IMR-90 (cell line): ENCODE results near the gene TTLL9. TPM values are rescaled to one million over a fixed set of nuclear protein-coding genes. Genes with fewer than 3 reads are reported as not detected.

Source experiments
- ATAC-seq: fragments of 200-7000 bp; cut with Tn5 transposase; 2 replicates; pipeline ENCODE4 v1.9.1; 2020; ENCODE audit warnings: low read depth, mild to moderate bottlenecking, moderate library complexity
- BruUV-seq: library from RNA; stranded (reverse); fragments of 400-500 nt; replicated peaks from 2 replicates; lab custom pipeline; 2021; lab: Mats Ljungman, UMichigan
- CTCF ChIA-PET: fragments of 300-600 bp; formaldehyde crosslinking; extraction: SDS; loops from one replicate; lab custom pipeline; 2021; ENCODE audit warnings: antibody characterized with exemption; lab: Yijun Ruan, JAX
- POLR2A ChIA-PET: fragments of 300-600 bp; sonication (Branson Sonifier 250); formaldehyde crosslinking; loops from one replicate; lab custom pipeline; 2022; ENCODE audit warnings: antibody characterized with exemption; ENCODE audit not compliant: unreplicated experiment; lab: Charles Lee
- DNase-seq: peaks from one replicate; pipeline ENCODE4 v3.0.0; 2013
- H2AFZ ChIP-seq: replicated peaks from 2 replicates; pipeline ENCODE3; 2013; ENCODE audit warnings: low read length, mild to moderate bottlenecking; ENCODE audit not compliant: poor library complexity
- H2AK5ac ChIP-seq: 2 replicates; pipeline ENCODE4 v1.6.1; 2013; ENCODE audit warnings: low read depth, low read length, inconsistent platforms
- H2AK9ac ChIP-seq: replicated peaks from 2 replicates; pipeline ENCODE3; 2013; ENCODE audit warnings: mild to moderate bottlenecking, low read depth, low read length, moderate library complexity; ENCODE audit not compliant: poor library complexity
- H2BK120ac ChIP-seq: 2 replicates; pipeline ENCODE4 v1.6.1; 2013; ENCODE audit warnings: low read depth, low read length, inconsistent platforms
- H2BK15ac ChIP-seq: 3 replicates; pipeline ENCODE4 v1.6.1; 2013; ENCODE audit warnings: low read depth, low read length, inconsistent platforms
- H2BK20ac ChIP-seq: 2 replicates; pipeline ENCODE4 v1.6.1; 2013; ENCODE audit warnings: low read depth, mild to moderate bottlenecking, inconsistent platforms, low read length, moderate library complexity
- H2BK5ac ChIP-seq: 2 replicates; pipeline ENCODE4 v1.6.1; 2013; ENCODE audit warnings: mild to moderate bottlenecking, low read depth, low read length, inconsistent platforms; ENCODE audit not compliant: poor library complexity, severe bottlenecking
- H3K14ac ChIP-seq: replicated peaks from 2 replicates; pipeline ENCODE4 v1.6.1; 2013; ENCODE audit warnings: low read depth, low read length, inconsistent platforms
- H3K18ac ChIP-seq: 2 replicates; pipeline ENCODE4 v1.6.1; 2013; ENCODE audit warnings: low read depth, low read length, control low read depth
- H3K23ac ChIP-seq: 2 replicates; pipeline ENCODE4 v1.6.1; 2013; ENCODE audit warnings: low read depth, low read length, inconsistent platforms
- H3K27ac ChIP-seq: 2 replicates; pipeline ENCODE4 v1.5.1; 2013; ENCODE audit warnings: mild to moderate bottlenecking, control low read depth, low read length; ENCODE audit not compliant: insufficient read depth
- H3K27me3 ChIP-seq: 2 replicates; pipeline ENCODE4 v1.6.1; 2013; ENCODE audit warnings: low read length; ENCODE audit not compliant: control insufficient read depth, insufficient read depth
- H3K36me3 ChIP-seq: 2 replicates; pipeline ENCODE4 v1.6.1; 2013; ENCODE audit warnings: low read length, mixed read lengths; ENCODE audit not compliant: control insufficient read depth, insufficient read depth
- H3K4ac ChIP-seq: 2 replicates; pipeline ENCODE4 v1.6.1; 2013; ENCODE audit warnings: low read depth, low read length, inconsistent platforms
- H3K4me1 ChIP-seq: 2 replicates; pipeline ENCODE4 v1.6.1; 2013; ENCODE audit warnings: low read length, mixed read lengths; ENCODE audit not compliant: control insufficient read depth, insufficient read depth
- H3K4me2 ChIP-seq: 2 replicates; pipeline ENCODE4 v1.6.1; 2013; ENCODE audit warnings: low read depth, mild to moderate bottlenecking, control low read depth, low read length, moderate library complexity
- H3K4me3 ChIP-seq: 2 replicates; pipeline ENCODE4 v1.5.1; 2013; ENCODE audit warnings: low read depth, mild to moderate bottlenecking, control low read depth, low read length, moderate library complexity; ENCODE audit not compliant: insufficient read depth
- H3K56ac ChIP-seq: 2 replicates; pipeline ENCODE4 v1.6.1; 2013; ENCODE audit warnings: low read length, inconsistent platforms; ENCODE audit not compliant: insufficient read depth; ENCODE audit errors: extremely low read depth
- H3K79me1 ChIP-seq, 2 experiments: 2 replicates each; pipeline ENCODE4 v1.6.1; 2013; ENCODE audit warnings: low read length in 2 of 2, inconsistent platforms in 1 of 2, low read depth in 1 of 2
- H3K9ac ChIP-seq: 2 replicates; pipeline ENCODE4 v1.6.1; 2013; ENCODE audit warnings: low read depth, low read length, control low read depth
- H3K9me1 ChIP-seq: 2 replicates; pipeline ENCODE4 v1.6.1; 2013; ENCODE audit warnings: low read length, inconsistent platforms; ENCODE audit not compliant: insufficient read depth
- H3K9me3 ChIP-seq: 2 replicates; pipeline ENCODE4 v1.6.1; 2013; ENCODE audit warnings: low read length; ENCODE audit not compliant: control insufficient read depth, insufficient read depth
- H4K20me1 ChIP-seq: 2 replicates; pipeline ENCODE4 v1.6.1; 2013; ENCODE audit warnings: low read length, inconsistent platforms; ENCODE audit not compliant: insufficient read depth
- H4K5ac ChIP-seq: 2 replicates; pipeline ENCODE4 v1.6.1; 2013; ENCODE audit warnings: mild to moderate bottlenecking, low read depth, low read length, control low read depth
- H4K8ac ChIP-seq, 2 experiments: 2 replicates each; pipeline ENCODE4 v1.6.1; 2013; ENCODE audit warnings: low read depth in 2 of 2, low read length in 2 of 2, control low read depth in 1 of 2, inconsistent platforms in 1 of 2
- H4K91ac ChIP-seq: 2 replicates; pipeline ENCODE4 v1.6.1; 2013; ENCODE audit warnings: low read depth, low read length, inconsistent platforms; ENCODE audit not compliant: insufficient read depth
- BHLHE40 ChIP-seq: fragments of 150-350 bp; IDR thresholded peaks from 2 replicates; pipeline ENCODE4 v1.6.1; 2016; ENCODE audit warnings: mild to moderate bottlenecking, low read depth, low read length
- MAZ ChIP-seq: IDR thresholded peaks from 2 replicates; pipeline ENCODE4 v1.6.1; 2012; ENCODE audit warnings: low read depth, mild to moderate bottlenecking, low read length, improper control_type of control experiment, moderate library complexity, borderline replicate concordance
- MXI1 ChIP-seq: IDR thresholded peaks from 2 replicates; pipeline ENCODE4 v1.6.1; 2012; ENCODE audit warnings: low read depth, mild to moderate bottlenecking, low read length, moderate library complexity, borderline replicate concordance
- NFE2L2 ChIP-seq: fragments of 150-350 bp; IDR thresholded peaks from 2 replicates; pipeline ENCODE4 v1.6.1; 2016; ENCODE audit warnings: low read depth, mild to moderate bottlenecking, low read length
- POLR2A ChIP-seq: IDR thresholded peaks from 2 replicates; pipeline ENCODE4 v1.6.1; 2012; ENCODE audit warnings: mild to moderate bottlenecking, low read depth, low read length
- RAD21 ChIP-seq: IDR thresholded peaks from 2 replicates; pipeline ENCODE4 v1.6.1; 2012; ENCODE audit warnings: low read length, improper control_type of control experiment
- RCOR1 ChIP-seq: IDR thresholded peaks from 2 replicates; pipeline ENCODE4 v1.6.1; 2012; ENCODE audit warnings: mild to moderate bottlenecking, low read length, improper control_type of control experiment; ENCODE audit not compliant: insufficient replicate concordance
- dilution Hi-C: fragments of 300-500 bp; cut with HindIII; formaldehyde crosslinking; loops from one replicate; pipeline ENCODE4 v1.14.3; 2018; ENCODE audit warnings: low sequenced_read_pairs; ENCODE audit not compliant: unreplicated experiment
- in situ Hi-C: fragments of 300-500 bp; cut with MboI; formaldehyde crosslinking; loops from 3 replicates; pipeline ENCODE4 v1.14.3; 2019; ENCODE audit warnings: low sequenced_read_pairs, inconsistent platforms, mixed read lengths
- intact Hi-C: fragments of 100-400 bp; cut with micrococcal nuclease; formaldehyde crosslinking; loops from 2 replicates; pipeline ENCODE4 v1.10.0; 2022
- polyA plus RNA-seq, 3 experiments: library from polyadenylated mRNA; depleted of rRNA; stranded (reverse); fragments of >200 nt; gene quantifications; 2 replicates each; pipeline ENCODE4 v1.2.3, GENCODE V29; 2012; ENCODE audit warnings: low replicate concordance in 1 of 3
- total RNA-seq: library from RNA; depleted of rRNA; stranded (reverse); fragments of >200 nt; gene quantifications from 2 replicates; pipeline ENCODE4 v1.2.3, GENCODE V29; 2012
- TF ChIP-seq, protein P1 (sequence below): fragments of 150-350 bp; IDR thresholded peaks from 2 replicates; pipeline ENCODE4 v1.6.1; 2017; ENCODE audit warnings: mild to moderate bottlenecking, antibody characterized with exemption, low read length, low read depth
- TF ChIP-seq, protein P2 (sequence below): fragments of 150-350 bp; IDR thresholded peaks from 2 replicates; pipeline ENCODE4 v1.6.1; 2016; ENCODE audit warnings: low read depth, mild to moderate bottlenecking, low read length, moderate library complexity, borderline replicate concordance

The TTLL9 gene
- total and polyA plus RNA-seq, 2 of the 4 experiments (the other 2 are of a cell fraction): not detected

GRCh38 chr20:31883829-31884228 is 13.4 kb downstream of the TTLL9 start:
- no peaks in the 10 kb centered on the region for H3K36me3 ChIP-seq
- H3K9me3 ChIP-seq: no peaks in the 10 kb centered on the region
- no peak overlapping the region for H4K91ac ChIP-seq
- dilution Hi-C loops (no loop called here), in situ Hi-C loops (no loop called here), intact Hi-C loops (no loop called here)
- H3K27ac ChIP-seq: no peak overlapping the region
- H2AK9ac ChIP-seq: no peak overlapping the region
- H4K5ac ChIP-seq: no peak overlapping the region
- H3K4me3 ChIP-seq: no peak overlapping the region
- H2BK5ac ChIP-seq: no peak overlapping the region
- no peak overlapping the region for H3K4me2 ChIP-seq
- no peak overlapping the region for H3K56ac ChIP-seq
- ChIA-PET POLR2A (no interaction called here), CTCF (no interaction called here)
- DNase-seq (no peak), ATAC-seq (no peak)
- H3K4ac ChIP-seq: no peak overlapping the region
- H3K79me1 ChIP-seq: no peaks in the 10 kb centered on the region
- H2AK5ac ChIP-seq: no peak overlapping the region
- H2BK120ac ChIP-seq: no peak overlapping the region
- H2AFZ ChIP-seq: no peak overlapping the region
- no peak overlapping the region for H2BK15ac ChIP-seq
- H3K9me1 ChIP-seq: no peaks in the 10 kb centered on the region
- H3K18ac ChIP-seq: no peak overlapping the region
- H3K14ac ChIP-seq: no peak overlapping the region
- H2BK20ac ChIP-seq: no peak overlapping the region
- no TSS peak for BruUV-seq
- H3K23ac ChIP-seq: no peak overlapping the region
- TF ChIP-seq BHLHE40 (no peak), RCOR1 (no peak), RAD21 (no peak), NFE2L2 (no peak), POLR2A (no peak), MAZ (no peak), MXI1 (no peak)
- TF ChIP-seq, protein P1, sequence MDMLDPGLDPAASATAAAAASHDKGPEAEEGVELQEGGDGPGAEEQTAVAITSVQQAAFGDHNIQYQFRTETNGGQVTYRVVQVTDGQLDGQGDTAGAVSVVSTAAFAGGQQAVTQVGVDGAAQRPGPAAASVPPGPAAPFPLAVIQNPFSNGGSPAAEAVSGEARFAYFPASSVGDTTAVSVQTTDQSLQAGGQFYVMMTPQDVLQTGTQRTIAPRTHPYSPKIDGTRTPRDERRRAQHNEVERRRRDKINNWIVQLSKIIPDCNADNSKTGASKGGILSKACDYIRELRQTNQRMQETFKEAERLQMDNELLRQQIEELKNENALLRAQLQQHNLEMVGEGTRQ: no peak
- TF ChIP-seq, protein P2, sequence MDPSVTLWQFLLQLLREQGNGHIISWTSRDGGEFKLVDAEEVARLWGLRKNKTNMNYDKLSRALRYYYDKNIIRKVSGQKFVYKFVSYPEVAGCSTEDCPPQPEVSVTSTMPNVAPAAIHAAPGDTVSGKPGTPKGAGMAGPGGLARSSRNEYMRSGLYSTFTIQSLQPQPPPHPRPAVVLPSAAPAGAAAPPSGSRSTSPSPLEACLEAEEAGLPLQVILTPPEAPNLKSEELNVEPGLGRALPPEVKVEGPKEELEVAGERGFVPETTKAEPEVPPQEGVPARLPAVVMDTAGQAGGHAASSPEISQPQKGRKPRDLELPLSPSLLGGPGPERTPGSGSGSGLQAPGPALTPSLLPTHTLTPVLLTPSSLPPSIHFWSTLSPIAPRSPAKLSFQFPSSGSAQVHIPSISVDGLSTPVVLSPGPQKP: no peak
- H3K27me3 ChIP-seq: peaks cover 9% of the 10 kb centered on the region
- no peaks in the 10 kb centered on the region for H4K20me1 ChIP-seq
- no peak overlapping the region for H3K9ac ChIP-seq
- H4K8ac ChIP-seq: no peak overlapping the region
- H3K4me1 ChIP-seq: no peaks in the 10 kb centered on the region
